MCF 10A (cell line): Measurements from ENCODE around the gene ALDH3A2. TPM values are rescaled to one million over a fixed set of nuclear protein-coding genes. Genes with fewer than 3 reads are reported as not detected.

ENCODE experiments used
- BruUV-seq: library from RNA; stranded (reverse); fragments of 400-500 nt; replicated peaks from 2 replicates; lab custom pipeline; 2021; lab: Mats Ljungman, UMichigan
- CTCF ChIA-PET: fragments of 300-600 bp; sonication (Branson Sonifier 250); formaldehyde crosslinking; extraction: SDS; loops from one replicate; lab custom pipeline; 2021; ENCODE audit warnings: antibody characterized with exemption, inconsistent platforms; lab: Yijun Ruan, JAX
- POLR2A ChIA-PET: fragments of 300-600, 350-650 bp; sonication (Branson Sonifier 250); formaldehyde crosslinking; extraction: SDS; loops from one replicate; lab custom pipeline; 2020; ENCODE audit warnings: antibody characterized with exemption, inconsistent platforms; lab: Yijun Ruan, JAX
- DNase-seq: peaks from one replicate; pipeline ENCODE4 v3.0.0-alpha.2; 2018; ENCODE audit not compliant: unreplicated experiment
- H3K27ac Mint-ChIP-seq: one replicate; pipeline ENCODE4 v1.8.0; 2022; ENCODE audit warnings: mild to moderate bottlenecking, low read depth, mixed read lengths; ENCODE audit not compliant: unreplicated experiment
- H3K27me3 Mint-ChIP-seq: one replicate; pipeline ENCODE4 v1.8.0; 2022; ENCODE audit warnings: mixed read lengths; ENCODE audit not compliant: insufficient read depth, unreplicated experiment
- H3K36me3 Mint-ChIP-seq: one replicate; pipeline ENCODE4 v1.8.0; 2022; ENCODE audit warnings: mild to moderate bottlenecking, moderate library complexity, mixed read lengths; ENCODE audit not compliant: insufficient read depth, unreplicated experiment
- H3K4me1 Mint-ChIP-seq: one replicate; pipeline ENCODE4 v1.8.0; 2022; ENCODE audit warnings: mixed read lengths; ENCODE audit not compliant: insufficient read depth, unreplicated experiment
- H3K4me3 Mint-ChIP-seq: one replicate; pipeline ENCODE4 v1.8.0; 2022; ENCODE audit warnings: mild to moderate bottlenecking, moderate library complexity, mixed read lengths; ENCODE audit not compliant: unreplicated experiment
- H3K9me3 Mint-ChIP-seq: one replicate; pipeline ENCODE4 v1.8.0; 2022; ENCODE audit warnings: mixed read lengths; ENCODE audit not compliant: unreplicated experiment
- CTCF ChIP-seq: fragments of 200-600 bp; IDR thresholded peaks from one replicate; pipeline ENCODE4 v1.8.0; 2022; ENCODE audit warnings: antibody characterized with exemption, mild to moderate bottlenecking; ENCODE audit not compliant: unreplicated experiment
- intact Hi-C: fragments of 100-400 bp; cut with micrococcal nuclease; formaldehyde crosslinking; loops from 2 replicates; pipeline ENCODE4 v1.14.1; 2022
- total RNA-seq: library from RNA; stranded (reverse); gene quantifications from 2 replicates; pipeline ENCODE4 v1.2.3, GENCODE V29; 2022

ALDH3A2 gene
- total RNA-seq, 1 experiment from 2014 or later, result 50.9 TPM

- POLR2A ChIA-PET, result interaction anchor here (0.9 to 12.2 kb wide), 4 partner anchors 12 to 108 kb away, joined by 3 to 340 read pairs (median 94); partner anchors contain the start of gene ALDH3A1
- intact Hi-C loops, result loop anchor here (5.0 kb wide), 2 partner anchors 83 to 282 kb away; partner anchors contain the start of gene B9D1
Observed at GRCh38 chr17:19644493-19645210, 3.9 kb upstream of the ALDH3A2 start.

GRCh38 chr17:19645734-19646201 lies 2.8 kb upstream of the ALDH3A2 start:
- intact Hi-C loops, result loop anchor here (5.0 kb wide), 2 partner anchors 82 to 283 kb away; partner anchors contain the start of gene B9D1
- Mint-ChIP-seq H3K27ac (no peak overlapping the region), H3K36me3 (no peaks in the 10 kb centered on the region), H3K4me3 (no peak overlapping the region), H3K27me3 (no peaks in the 10 kb centered on the region), H3K4me1 (peaks cover 51% of the 10 kb centered on the region), H3K9me3 (no peaks in the 10 kb centered on the region)
- peak; percentile 55 for DNase-seq
- ChIA-PET POLR2A (interaction anchor here (0.6 to 12.2 kb wide), 5 partner anchors 11 to 107 kb away, joined by 3 to 340 read pairs (median 4); partner anchors contain the start of gene ALDH3A1), CTCF (interaction anchor here (0.6 to 1.5 kb wide), 3 partner anchors 9 to 39 kb away, joined by 3 to 7 read pairs (median 3); no protein-coding TSS in a partner anchor)
- BruUV-seq, result no TSS peak
- peak; percentile 28 for TF ChIP-seq CTCF

More at GRCh38 chr17:19644493-19645210, 3.9 kb upstream of the ALDH3A2 start:
- TF ChIP-seq CTCF, result no peak
- Mint-ChIP-seq H3K27me3 (no peaks in the 10 kb centered on the region), H3K4me1 (peaks cover 49% of the 10 kb centered on the region), H3K9me3 (no peaks in the 10 kb centered on the region), H3K4me3 (no peak overlapping the region), H3K36me3 (no peaks in the 10 kb centered on the region), H3K27ac (no peak overlapping the region)
- BruUV-seq, result no TSS peak
- peak; percentile 80 for DNase-seq
- CTCF ChIA-PET, result interaction anchor here (0.7 to 1.2 kb wide), 4 partner anchors 11 to 131 kb away, joined by 3 to 4 read pairs (median 3); no protein-coding TSS in a partner anchor

GRCh38 chr17:19646788-19647696 lies 1.5 kb upstream of the ALDH3A2 start:
- H3K4me1 Mint-ChIP-seq, result peaks cover 57% of the 10 kb centered on the region
- BruUV-seq, result no TSS peak
- H3K4me3 Mint-ChIP-seq, result peak overlapping the region; percentile 97

More at GRCh38 chr17:19646788-19647696, 1.5 kb upstream of the ALDH3A2 start:
- ChIA-PET CTCF (interaction anchor here (0.6 to 3.9 kb wide), 16 partner anchors 8 to 284 kb away, joined by 3 to 22 read pairs (median 4); partner anchors contain the start of gene B9D1), POLR2A (interaction anchor here (0.6 to 12.2 kb wide), 28 partner anchors 8 to 286 kb away, joined by 3 to 340 read pairs (median 6); partner anchors contain the start of genes ALDH3A1 and MAPK7)
- H3K27ac Mint-ChIP-seq, result peak overlapping the region; percentile 97
- DNase-seq, result peak; percentile 62
- no peaks in the 10 kb centered on the region for H3K9me3 Mint-ChIP-seq
- H3K27me3 Mint-ChIP-seq, result no peaks in the 10 kb centered on the region
- peaks cover 9% of the 10 kb centered on the region for H3K36me3 Mint-ChIP-seq
- no peak for TF ChIP-seq CTCF
- intact Hi-C loops, result loop anchor here (5.0 kb wide), 2 partner anchors 80 to 285 kb away; partner anchors contain the start of gene B9D1
